M059J (cell line): ENCODE measurements around the gene MLLT6. TPM values are rescaled to one million over a fixed set of nuclear protein-coding genes. Genes with fewer than 3 reads are reported as not detected.
A peak's percentile ranks its signal among the peaks of the same experiment; 100 is the strongest.

Experiments used
- DNase-seq: peaks from one replicate; pipeline ENCODE4 v3.0.0-alpha.2; 2012; ENCODE audit warnings: low read depth
- total RNA-seq: library from RNA; depleted of rRNA; stranded (reverse); fragments of >200 nt; shearing (Covaris generic); gene quantifications from 2 replicates; pipeline ENCODE4 v1.2.3, GENCODE V29; 2014

The MLLT6 gene
- total RNA-seq, 1 experiment from 2014 or later = 17.0 TPM

DNA sequence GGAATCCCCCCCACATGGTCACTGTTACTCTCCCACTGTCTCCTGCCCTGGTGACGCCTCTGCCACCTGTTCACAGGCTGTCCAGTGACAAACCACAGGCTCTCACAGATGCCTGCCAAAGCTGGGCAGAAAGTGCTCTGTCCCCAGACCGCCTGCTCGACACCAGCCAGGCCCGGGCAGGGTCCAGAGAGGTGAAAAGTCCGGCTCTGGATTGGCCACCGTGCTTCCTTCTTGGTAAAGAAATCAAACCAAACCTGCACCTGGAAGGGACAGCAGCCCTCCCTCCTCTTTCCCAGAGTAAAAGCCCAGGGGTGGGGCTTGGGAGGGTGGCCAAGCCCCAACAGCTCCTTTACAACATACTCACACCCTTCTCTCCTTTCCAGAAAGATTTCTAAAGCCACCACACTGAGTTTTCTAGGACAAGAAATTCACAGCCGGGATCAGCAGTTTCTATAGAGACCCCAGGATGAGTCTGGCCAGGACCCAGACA lies 36.9 kb downstream of the MLLT6 start:
- DNase-seq = no peak

DNA sequence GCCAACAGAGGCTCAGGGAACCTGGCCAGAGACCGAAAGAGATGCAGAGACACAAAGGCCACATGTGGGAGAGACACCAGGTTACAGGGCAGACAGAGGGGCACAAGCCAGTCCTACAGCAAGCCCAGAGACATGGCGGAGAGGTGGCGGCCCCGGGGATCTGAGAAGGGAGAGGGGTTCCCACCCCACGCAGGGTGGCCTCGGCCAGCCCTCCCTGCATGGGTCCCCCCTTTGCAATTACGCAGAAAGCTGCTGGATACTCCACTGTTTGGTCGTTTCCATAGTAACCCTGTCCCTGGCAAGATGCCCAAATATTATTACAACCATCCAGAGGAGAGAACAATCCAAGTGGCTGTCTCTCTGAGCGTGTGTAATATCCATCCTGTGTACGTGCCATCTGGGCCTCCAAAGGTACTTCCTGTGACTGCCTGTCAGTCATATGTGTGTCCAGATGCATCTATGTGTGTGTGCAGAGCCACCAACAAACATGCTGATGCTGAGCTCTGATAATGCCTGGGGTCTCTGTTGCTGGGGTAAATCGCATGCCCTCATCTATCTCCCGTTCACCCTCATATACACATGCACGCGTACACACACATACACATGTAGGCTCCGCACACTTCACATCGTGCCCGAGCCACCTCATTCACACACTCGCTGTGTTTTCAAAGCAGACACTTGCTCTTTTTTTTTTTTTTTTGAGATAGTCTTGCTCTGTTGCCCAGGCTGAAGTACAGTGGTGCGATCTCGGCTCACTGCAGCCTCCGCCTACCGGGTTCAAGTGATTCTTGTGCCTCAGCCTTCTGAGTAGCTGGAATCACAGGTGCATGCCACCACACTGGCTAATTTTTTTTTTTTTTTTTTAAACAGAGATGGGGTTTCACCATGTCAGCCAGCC lies 37.6 kb downstream of the MLLT6 start:
- peak; percentile 49 for DNase-seq

DNA sequence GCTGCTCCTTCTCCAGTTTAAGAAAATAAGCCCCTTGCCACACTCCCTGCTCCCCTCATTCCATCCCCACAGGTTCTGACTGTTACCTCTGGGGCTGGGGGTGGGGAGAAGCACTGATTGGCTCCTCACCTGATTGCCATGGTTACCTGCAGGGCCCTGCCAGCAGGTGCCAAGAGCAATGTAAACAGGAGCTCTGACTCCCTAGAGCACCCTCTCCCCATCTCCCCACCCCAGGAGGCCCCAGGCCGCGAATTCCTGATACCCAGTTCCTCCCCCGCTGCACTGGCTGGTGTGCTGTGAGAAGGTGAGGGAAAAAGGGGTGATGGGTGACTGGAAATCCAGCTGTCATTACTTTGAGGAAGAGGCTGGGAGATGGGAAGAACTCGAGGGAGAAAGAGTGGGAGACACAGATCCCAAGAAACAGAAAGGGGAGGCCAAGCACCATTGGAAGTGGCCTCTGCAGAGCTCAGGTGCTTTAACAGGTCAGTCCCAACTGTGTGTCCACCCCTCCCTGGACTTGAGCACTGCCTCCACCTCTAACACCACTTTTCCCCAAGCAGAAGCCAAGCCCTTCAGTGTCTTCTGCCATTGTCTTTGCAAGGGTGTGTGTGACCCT lies 38.6 kb downstream of the MLLT6 start:
- DNase-seq = no peak

DNA sequence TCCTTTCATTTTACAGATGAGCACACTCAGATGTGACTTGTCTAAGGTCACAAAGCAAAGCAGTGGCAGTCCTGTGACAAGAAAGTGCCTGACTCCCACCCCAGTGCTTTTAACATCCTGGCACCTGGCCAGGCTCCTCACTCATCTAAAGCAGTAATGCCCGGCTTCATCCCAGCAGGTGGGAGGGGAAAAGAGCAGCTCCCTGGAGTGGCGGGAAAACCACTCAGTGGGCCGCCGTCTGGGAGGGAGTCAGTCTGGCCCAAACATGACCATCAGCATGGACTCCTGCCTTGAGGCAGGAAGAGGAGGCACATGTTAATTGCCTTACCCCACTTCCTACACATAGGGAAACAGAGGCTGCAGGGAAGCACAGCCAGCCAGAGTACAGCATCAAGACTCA lies 40.5 kb downstream of the MLLT6 start:
- no peak for DNase-seq

DNA sequence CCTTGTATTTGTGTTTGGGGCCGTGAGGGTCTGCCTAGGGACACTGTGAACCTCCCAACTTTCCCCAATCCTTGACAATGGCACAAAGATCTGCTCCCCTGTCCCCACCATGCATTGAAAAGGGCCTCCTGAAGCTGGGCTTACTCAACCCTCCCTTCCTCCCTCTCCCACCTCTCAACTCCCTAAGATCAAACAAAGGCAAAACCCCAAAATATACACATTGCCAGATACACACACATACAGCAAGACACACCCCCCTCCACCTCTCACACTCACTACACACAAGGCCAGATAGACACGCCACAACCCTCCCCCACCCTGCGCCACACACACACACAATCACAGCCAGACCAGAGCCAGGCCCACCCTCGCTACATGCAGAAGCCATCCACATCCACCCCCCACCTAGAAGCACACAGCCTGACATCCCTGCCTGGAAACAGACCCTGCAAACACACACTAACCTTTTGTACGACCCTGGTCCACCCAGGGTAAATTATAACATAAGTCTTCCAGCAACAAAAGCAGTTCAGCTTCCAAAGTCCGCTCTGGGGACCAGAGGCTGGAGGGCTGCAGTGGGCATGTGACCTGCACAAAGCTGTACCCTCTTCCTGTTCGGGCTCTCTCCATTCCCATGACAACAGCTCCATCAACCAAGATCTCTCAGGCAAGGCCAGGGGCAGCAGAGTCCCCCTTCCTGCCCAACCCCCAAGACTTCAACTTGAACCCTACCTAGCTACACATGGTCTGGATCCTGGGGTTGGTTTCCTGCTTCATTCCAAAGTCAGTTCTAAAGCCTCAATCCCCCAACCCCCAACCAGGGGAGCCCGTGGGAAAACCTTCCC lies 41.2 kb downstream of the MLLT6 start:
- DNase-seq = no peak

DNA sequence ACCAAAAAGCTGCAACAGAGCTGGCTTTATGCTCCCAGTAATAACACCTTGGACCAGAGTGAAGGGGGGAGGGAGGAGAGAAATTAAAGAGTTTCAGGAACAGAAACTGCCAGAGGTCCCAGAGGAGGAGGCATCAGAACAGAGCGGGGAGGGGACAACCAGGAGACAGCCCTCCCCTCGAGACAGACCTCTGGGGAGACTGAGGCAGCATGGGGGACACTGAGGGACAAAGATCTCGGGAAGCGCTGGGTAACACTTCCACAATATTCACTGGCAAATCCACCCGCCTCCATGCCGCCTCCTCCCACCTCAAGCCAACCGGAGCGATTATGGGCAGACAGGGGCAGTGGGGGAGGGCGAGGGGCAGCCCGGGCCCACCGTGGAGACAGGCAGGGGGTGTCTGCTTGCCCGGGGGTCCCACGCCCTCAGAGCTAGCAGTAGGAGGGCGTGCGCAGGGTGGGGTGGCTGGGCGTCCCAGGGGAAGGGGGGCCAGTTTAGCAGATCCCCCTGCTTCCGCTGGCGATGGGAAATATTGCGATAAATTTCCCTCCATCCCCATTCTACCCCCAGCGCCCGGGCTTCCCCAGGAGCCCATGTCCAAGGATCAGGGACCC lies 41.9 kb downstream of the MLLT6 start:
- no peak for DNase-seq

DNA sequence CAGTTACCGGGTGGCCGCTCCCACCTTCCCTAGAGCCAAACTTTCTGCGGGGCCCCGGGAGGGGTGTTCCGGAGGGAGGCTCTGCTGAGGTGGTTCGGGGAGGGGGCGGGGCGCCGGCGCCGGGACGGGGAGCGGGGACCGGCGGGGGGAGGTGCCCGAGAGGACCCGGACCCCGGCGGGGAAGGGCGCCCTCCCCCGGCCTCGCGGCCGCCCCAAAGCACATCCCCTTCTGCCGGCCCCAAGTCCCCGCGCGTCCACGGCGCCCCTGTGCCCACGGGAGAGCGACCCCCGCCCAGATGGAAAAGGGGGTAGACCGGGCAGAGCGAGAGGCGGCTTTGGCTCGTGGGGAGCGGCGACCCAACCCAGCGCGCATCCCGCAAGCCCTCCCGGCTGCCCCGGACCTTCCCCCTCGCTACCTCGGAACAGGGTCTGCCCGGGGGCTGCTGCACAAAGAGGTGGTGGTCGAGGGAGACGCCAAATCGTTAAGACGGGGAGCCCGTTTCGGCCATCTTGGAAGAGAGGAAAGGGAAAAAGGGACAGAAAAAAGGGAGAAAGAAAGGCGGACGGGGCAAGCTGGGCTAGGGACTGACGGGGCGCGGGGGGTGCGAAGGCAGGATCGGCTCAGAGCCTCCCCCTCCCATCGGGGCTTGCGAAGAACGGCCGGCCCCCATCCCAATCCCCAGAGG lies 42.5 kb downstream of the MLLT6 start:
- no peak for DNase-seq

DNA sequence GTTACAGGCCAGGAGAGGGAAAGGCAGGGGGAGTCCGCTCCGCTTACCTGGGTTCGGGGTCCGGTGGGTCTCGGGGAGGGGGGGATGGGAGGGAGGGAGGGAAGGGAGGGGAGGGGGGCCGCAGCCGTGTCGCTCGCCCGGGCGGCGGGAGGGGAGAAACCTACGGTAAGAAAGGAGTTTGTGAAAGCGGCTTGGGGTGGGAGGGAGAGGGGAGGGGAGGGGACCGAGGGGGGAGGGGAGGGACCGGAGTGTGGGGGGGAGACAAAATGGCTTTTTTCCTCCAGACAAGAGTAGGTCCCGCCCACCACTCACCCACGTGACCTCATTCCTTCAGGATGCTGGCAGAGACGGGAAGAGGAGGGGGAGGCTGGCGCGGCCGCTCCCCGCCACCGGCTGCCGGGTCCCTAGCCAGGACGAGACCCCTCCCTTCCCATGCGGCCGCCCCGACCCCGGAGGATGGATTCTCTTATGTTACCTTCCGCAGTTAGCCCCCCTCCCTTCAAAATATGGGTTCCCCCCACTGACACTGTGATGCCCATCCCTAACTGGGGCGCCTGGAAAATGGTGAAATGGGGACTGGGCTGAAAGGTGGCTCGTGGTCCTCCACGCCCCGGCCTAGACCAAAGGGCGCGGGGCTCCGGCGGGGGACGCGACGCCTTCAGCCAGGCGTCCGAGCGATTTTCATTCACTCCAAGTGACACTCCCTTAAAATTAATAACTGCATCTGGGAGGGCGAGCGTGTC lies 43.2 kb downstream of the MLLT6 start, which contains the start of gene PCGF2:
PCGF2 (minus strand) TSS at position 188 of the 743 bp plus-strand sequence. CDS start 7,934 bp downstream, outside the sequence.
- DNase-seq = peak; percentile 88

DNA sequence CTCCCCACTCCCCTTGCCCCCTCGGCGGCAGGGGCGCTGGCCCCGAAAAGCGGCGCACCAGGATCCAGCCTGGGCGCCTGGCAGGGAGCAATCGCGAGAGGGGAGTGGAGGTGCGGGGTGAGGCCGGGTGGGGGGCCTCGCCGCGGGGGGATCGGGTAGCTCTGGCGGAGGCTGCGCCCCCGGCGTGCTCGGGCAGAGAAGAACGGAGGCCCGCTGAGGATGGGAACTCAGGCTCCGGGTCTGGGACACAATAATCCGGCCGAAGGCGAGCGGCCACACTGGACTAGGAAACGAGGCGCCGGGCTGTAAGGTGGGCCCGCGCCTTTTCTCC lies 43.8 kb downstream of the MLLT6 start:
- DNase-seq = no peak

DNA sequence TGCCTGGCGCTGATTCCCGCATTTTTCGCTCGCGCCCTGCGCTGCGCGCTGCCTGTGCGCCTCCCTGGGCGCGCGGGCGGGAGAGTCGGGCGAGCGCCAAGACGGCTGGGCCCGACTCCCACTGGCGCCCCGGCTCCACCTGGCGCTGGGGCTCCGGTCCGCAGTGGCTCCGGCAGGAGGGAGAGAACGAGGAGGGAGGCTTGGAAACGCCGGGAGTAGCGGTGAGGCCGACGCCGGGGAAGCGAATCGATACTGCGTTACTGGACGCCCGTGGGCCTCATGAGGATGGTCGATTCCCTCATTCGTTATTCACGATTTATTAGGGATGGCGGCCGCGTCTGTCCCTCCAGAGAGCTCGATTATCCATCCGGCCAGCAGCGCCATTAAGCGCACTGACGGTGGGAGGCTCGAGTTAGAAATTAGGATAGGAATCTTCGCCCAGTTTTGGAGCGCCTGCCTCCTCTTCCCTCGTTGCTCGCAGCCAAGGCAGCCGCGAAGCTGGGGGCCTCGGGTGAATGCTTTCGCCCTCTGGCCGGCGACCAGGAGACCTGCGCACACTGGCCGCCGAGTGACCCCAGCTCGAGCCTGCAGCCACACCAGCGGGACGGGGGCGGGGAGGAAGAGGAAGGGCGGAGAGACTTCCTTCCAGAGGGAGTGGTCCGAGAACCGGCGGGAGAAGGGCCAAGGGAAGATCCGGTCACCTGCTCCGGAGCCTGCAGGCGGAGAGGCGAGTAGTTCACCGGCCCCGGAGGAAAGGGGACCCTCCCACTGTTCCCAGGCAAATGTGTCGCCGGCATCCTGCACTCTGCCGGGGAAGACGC lies 44.4 kb downstream of the MLLT6 start:
- peak; percentile 87 for DNase-seq

DNA sequence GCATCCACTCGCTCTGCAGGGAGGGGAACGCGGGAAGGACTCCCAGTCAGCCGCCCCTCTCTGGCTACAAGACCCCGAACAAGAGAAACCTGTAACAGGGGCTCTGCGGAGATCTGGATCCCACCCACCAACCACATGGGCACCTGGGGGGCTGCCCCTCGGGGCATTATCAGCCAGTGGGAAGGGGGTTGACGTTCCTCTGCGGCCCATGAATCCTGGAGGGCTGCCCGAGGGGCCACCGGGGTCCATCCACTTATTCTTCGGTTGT lies 44.9 kb downstream of the MLLT6 start:
- no peak for DNase-seq

DNA sequence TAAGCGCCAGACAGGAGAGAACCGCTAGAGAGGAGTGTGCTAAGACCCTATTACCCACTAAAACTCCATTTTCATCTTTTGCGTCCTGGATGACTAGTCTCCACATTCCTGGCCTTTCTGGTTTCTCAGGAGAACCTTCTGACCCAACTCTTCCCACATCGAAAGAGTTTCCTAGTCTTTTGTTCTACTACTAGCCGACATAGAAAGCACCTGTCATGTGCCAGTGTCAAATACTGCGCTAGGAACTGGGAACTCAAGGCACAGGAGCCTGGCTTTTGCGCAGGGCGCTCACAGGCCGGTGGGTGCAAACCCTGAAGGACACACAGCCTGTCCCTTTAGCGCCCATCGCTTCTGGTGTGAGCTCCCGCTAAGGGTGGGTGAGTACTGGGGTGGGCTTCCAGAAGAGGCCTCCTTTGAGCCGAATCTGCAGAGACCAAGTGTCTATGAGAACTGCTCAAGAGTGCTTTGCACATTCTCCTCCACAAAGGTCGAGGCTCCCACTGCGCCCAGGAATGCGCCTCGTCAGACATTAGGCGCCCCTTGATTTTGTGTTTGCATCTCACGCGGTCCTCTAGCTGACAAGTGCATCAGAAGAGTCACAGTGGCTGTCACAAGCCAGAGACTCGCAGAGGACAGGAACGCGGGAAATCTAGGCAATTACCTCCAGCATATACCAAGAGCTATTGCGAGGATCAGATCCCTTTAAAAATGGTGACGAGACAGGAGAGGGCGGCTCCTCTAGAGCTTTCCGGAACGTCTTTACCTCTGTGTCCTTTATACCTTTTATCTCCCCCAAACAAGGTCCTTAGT lies 45.4 kb downstream of the MLLT6 start:
- peak; percentile 34 for DNase-seq

DNA sequence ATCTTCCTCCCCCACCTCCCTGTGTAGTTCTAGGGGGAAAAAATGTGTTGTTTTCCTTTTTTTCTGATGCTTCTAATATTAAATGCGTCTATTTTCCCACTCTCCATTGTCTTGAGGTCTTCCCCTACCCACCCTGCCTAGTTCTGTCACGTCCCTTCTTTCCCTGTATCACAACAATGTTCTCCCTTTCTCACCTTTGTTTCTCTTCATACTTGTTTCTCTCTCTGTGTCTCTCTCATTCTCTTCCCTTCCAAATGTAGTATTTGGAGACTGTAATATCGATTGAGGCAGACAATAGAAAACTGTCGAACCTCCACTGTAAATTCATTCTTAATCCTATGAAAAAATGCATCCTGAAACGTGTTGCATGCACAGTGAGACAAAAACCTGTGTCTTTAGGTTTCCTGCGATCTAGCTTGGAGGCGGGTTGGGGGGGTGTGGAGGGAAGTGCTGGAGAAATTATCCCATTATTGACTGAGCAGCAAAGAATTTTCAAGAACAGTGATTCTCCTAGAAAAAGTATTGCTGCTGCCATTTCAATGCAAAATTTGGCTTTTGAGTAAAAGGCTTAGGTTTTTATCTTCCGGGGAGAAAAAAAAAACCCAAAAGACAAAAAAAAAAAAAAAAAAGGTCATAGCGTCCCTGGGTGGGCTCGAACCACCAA lies 46.2 kb downstream of the MLLT6 start:
- DNase-seq = peak; percentile 46

DNA sequence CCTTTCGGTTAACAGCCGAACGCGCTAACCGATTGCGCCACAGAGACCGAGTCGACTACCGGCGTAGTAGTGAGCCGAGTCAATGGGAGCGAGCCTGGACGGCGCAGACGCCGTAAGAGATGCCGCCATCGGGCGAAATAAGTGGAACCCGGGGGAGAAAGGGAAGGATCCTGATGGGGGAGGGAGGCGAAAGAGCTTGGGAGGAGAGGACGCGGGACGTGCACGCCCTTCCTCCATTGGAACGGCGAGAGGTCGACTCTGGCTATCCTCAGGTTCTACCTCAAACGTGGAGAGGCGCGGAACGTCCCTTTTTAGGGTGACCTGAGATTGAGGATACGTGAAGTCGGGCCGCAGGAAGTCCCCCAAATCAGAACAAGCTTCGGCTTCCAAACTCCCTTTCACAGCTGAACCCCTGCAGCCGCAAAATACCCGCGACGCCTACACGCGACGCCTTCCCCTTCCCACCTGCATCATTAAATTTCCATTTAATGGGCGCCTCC lies 46.8 kb downstream of the MLLT6 start:
- DNase-seq = peak; percentile 84

DNA sequence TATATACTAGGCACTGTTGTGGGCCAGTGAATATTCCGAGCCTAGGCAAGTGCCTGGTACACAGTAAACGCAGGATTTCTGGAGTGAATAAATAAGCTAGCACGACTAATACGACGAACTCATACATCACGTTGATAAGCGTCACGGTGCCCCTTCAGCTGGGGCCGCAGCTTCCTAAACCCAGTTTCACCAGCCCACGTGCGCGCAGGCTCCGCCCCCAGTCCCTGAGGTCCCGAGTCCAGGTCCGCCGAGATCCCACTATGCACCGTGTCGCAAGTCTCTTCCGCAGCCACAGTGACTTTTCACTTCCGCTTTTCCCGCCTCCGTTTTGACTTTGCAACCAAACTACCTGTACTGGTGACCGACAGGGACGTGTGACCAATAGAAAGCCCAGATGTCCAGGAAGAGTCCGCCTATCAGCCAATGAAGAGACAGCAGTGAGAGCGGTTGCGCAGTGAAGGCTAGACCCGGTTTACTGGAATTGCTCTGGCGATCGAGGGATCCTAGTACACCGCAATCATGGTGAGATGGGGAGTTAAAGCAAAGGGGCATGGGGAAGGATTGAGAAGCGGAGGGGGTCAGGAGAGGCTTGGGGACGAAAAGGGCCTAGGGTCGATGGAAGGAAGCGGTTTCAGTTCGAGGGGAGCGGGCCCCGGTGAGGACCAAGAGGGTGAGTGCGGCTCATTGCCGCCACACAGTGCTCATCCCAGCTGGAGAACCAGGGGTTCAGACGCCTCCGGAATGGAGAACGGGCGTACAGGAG lies 47.4 kb downstream of the MLLT6 start, which contains the start of gene PSMB3:
PSMB3 (plus strand) TSS at position 434 of the 763 bp plus-strand sequence; CDS start at position 520, 86 bp downstream.
- DNase-seq = peak; percentile 99

DNA sequence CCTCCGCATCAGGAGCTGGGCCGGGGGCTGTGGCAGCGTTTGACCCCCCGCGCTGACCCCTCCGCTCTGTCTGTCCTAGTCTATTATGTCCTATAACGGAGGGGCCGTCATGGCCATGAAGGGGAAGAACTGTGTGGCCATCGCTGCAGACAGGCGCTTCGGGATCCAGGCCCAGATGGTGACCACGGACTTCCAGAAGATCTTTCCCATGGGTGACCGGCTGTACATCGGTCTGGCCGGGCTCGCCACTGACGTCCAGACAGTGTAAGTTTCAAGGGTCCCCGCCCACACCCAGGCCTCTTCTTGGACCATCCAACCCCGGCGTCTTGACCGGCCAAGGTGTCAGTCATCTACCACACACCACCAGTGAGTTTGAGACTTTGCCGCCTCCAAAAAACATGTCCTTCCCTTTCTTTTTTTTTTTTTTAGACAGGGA lies 48.0 kb downstream of the MLLT6 start:
- no peak for DNase-seq

DNA sequence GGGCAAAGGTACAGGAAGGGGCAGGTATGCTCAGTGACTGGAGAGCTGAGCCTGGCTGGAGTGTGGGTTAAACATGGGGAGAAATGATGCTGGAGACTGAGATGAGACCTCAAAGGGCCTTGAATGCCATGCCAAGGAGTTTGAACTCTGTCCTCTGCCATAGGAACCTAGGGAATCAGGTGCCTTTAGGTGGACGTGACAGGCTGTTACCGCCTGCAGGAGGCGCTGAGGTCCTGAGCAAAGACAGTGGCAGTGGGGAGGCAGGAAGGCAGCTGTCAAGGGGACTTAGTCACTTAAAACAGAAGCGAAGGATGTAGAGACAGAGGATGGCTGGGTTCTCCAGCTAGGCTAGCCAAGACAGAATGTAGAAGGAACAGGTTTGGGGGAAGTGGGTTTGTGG lies 56.5 kb downstream of the MLLT6 start:
- DNase-seq = peak; percentile 28
